ENCODE measurements around the gene BRD1.

BRD1 gene

DNA sequence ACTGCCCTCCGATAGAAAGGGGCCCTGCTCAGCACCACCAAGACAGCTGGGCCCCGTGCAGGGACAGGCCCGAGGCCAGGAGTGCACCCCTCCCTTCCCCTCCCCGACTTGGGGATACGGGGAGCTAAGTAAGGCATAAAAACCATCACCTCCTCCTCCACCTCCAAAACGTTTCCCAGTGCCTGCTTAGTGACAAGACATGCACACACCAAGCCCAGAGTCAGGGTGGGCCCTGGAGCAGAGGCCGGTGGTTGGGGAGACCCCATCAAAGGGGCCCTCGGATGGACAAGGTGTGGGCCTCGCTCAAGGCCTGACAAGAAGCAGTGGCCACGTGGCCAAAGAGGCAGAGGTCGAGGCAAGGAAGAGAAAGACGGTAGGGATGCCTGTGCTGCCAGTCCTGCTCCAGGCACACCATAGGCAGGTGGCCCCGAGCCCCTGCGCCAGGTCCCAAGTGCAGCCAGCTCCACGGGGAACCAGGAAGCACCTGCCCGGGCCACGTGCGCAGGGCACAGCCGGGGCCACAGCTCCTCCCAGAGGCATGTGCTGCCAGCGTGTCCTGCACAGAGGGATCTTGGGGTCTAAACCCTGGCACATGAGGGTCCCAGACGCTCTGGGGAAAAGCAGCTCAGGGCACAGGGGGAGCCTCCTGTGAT, 53.0 kb downstream of the BRD1 start:
- H3K4me3 ChIP-seq (replicated peaks; ENCODE audit: insufficient read depth, low read length): no peak overlapping the region
- H3K27me3 ChIP-seq (ENCODE audit: insufficient read depth, poor library complexity, severe bottlenecking): no peaks in the 10 kb centered on the region
- DNase-seq (ENCODE audit: low read depth in 1 of 2, low spot score in 1 of 2): no peak
- TF ChIP-seq POLR2AphosphoS5 (IDR thresholded peaks at IDR 0.05; ENCODE audit: low read depth) (no peak), SPI1 (IDR thresholded peaks at IDR 0.05; ENCODE audit: borderline replicate concordance, low read depth) (no peak), GABPA (IDR thresholded peaks at IDR 0.05; ENCODE audit: low read depth) (no peak), CTCF (IDR thresholded peaks at IDR 0.05; ENCODE audit: insufficient read depth, low read length) (no peak)
- TF ChIP-seq, protein P1, sequence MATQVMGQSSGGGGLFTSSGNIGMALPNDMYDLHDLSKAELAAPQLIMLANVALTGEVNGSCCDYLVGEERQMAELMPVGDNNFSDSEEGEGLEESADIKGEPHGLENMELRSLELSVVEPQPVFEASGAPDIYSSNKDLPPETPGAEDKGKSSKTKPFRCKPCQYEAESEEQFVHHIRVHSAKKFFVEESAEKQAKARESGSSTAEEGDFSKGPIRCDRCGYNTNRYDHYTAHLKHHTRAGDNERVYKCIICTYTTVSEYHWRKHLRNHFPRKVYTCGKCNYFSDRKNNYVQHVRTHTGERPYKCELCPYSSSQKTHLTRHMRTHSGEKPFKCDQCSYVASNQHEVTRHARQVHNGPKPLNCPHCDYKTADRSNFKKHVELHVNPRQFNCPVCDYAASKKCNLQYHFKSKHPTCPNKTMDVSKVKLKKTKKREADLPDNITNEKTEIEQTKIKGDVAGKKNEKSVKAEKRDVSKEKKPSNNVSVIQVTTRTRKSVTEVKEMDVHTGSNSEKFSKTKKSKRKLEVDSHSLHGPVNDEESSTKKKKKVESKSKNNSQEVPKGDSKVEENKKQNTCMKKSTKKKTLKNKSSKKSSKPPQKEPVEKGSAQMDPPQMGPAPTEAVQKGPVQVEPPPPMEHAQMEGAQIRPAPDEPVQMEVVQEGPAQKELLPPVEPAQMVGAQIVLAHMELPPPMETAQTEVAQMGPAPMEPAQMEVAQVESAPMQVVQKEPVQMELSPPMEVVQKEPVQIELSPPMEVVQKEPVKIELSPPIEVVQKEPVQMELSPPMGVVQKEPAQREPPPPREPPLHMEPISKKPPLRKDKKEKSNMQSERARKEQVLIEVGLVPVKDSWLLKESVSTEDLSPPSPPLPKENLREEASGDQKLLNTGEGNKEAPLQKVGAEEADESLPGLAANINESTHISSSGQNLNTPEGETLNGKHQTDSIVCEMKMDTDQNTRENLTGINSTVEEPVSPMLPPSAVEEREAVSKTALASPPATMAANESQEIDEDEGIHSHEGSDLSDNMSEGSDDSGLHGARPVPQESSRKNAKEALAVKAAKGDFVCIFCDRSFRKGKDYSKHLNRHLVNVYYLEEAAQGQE (IDR thresholded peaks at IDR 0.05; ENCODE audit: insufficient replicate concordance, low read depth): no peak
- H3K27ac ChIP-seq (replicated peaks): no peak overlapping the region

DNA sequence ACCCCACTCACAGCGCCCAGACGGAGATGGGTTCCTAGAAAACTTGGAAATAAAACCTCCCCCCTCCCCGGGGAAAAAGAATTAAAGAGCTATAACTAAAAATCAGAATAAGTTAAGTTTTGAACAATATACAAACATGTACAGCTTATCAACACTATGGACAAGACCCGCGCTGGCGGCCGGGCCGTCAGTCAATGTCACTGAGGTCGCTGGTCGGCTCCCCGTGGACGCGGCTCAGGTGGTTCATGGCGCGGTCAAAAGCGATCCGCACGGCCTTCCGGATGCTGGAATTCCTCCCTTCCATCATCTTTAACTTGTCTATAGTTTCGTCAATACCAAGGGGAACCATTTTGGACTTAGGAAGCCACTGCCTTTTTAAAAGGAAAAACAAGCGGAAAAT, 53.6 kb downstream of the BRD1 start:
- H3K27ac ChIP-seq (replicated peaks): no peak overlapping the region
- no peaks in the 10 kb centered on the region for H3K27me3 ChIP-seq (ENCODE audit: insufficient read depth, poor library complexity, severe bottlenecking)
- TF ChIP-seq GABPA (IDR thresholded peaks at IDR 0.05; ENCODE audit: low read depth) (no peak), SPI1 (IDR thresholded peaks at IDR 0.05; ENCODE audit: borderline replicate concordance, low read depth) (no peak), POLR2AphosphoS5 (IDR thresholded peaks at IDR 0.05; ENCODE audit: low read depth) (no peak), CTCF (IDR thresholded peaks at IDR 0.05; ENCODE audit: insufficient read depth, low read length) (no peak)
- TF ChIP-seq, protein P1 (IDR thresholded peaks at IDR 0.05; ENCODE audit: insufficient replicate concordance, low read depth): no peak
- DNase-seq (ENCODE audit: low read depth in 1 of 2, low spot score in 1 of 2): no peak
- no peak overlapping the region for H3K4me3 ChIP-seq (replicated peaks; ENCODE audit: insufficient read depth, low read length)

- Histone ChIP-seq H3K4me3 (replicated peaks; ENCODE audit: insufficient read depth, low read length) (no peak overlapping the region), H3K27ac (replicated peaks) (no peak overlapping the region), H3K27me3 (ENCODE audit: insufficient read depth, poor library complexity, severe bottlenecking) (no peaks in the 10 kb centered on the region)
- TF ChIP-seq POLR2AphosphoS5 (IDR thresholded peaks at IDR 0.05; ENCODE audit: low read depth): no peak
- TF ChIP-seq, protein P1 (IDR thresholded peaks at IDR 0.05; ENCODE audit: insufficient replicate concordance, low read depth): no peak
- no peak for TF ChIP-seq GABPA (IDR thresholded peaks at IDR 0.05; ENCODE audit: low read depth)
- TF ChIP-seq CTCF (IDR thresholded peaks at IDR 0.05; ENCODE audit: insufficient read depth, low read length): no peak
- TF ChIP-seq SPI1 (IDR thresholded peaks at IDR 0.05; ENCODE audit: borderline replicate concordance, low read depth): no peak
- DNase-seq (ENCODE audit: low read depth in 1 of 2, low spot score in 1 of 2): no peak
Observed at GRCh38 chr22:49773531-49773930, 54.1 kb downstream of the BRD1 start.
